GM12878 (cell line): ENCODE results near the gene HSPA12A. TPM values are rescaled to one million over a fixed set of nuclear protein-coding genes. Genes with fewer than 3 reads are reported as not detected.
"Not testable (repeated sequence)": the region's sequence is repeated elsewhere in the genome, so short reads cannot be mapped to it uniquely, and the experiment has no call there.

Source experiments
- ATAC-seq: fragments of 200-7000 bp; cut with Tn5 transposase; 3 replicates; pipeline ENCODE4 v1.9.1; 2020; ENCODE audit warnings: mild to moderate bottlenecking, moderate library complexity
- BruUV-seq: library from RNA; stranded (reverse); fragments of 400-500 nt; replicated peaks from 2 replicates; lab custom pipeline; 2021; lab: Mats Ljungman, UMichigan
- CTCF ChIA-PET: fragments of 300-600 bp; sonication (Branson Sonifier 250); formaldehyde crosslinking; extraction: SDS; loops from one replicate; lab custom pipeline; 2021; ENCODE audit warnings: inconsistent platforms; lab: Yijun Ruan, JAX
- POLR2A ChIA-PET: fragments of 350-600 bp; formaldehyde crosslinking; extraction: SDS; loops from one replicate; lab custom pipeline; 2021; ENCODE audit warnings: inconsistent platforms; lab: Charles Lee
- RAD21 ChIA-PET: fragments of 300-600 bp; sonication (Branson Sonifier 250); formaldehyde crosslinking; loops from one replicate; lab custom pipeline; 2023; ENCODE audit warnings: antibody characterized with exemption; ENCODE audit not compliant: unreplicated experiment; lab: Charles Lee
- SMC1A ChIA-PET: fragments of 300-600 bp; sonication (Branson Sonifier 250); formaldehyde crosslinking; loops from one replicate; lab custom pipeline; 2023; ENCODE audit not compliant: unreplicated experiment, uncharacterized antibody; lab: Charles Lee
- DNase-seq: peaks from one replicate; pipeline ENCODE4 v3.0.0-alpha.2; 2011; ENCODE audit warnings: low read depth, low spot score
- FAIRE-seq: peaks from 3 replicates; lab custom pipeline; 2011; peaks lifted over from hg19 to GRCh38; lab: Jason Lieb, UNC
- H2AFZ ChIP-seq: 2 replicates; pipeline ENCODE4 v1.6.0; 2011; ENCODE audit warnings: low read depth, low read length, control low read depth; ENCODE audit not compliant: control insufficient read depth
- H3K27ac ChIP-seq: 2 replicates; pipeline ENCODE4 v1.5.1; 2011; ENCODE audit warnings: control low read depth; ENCODE audit not compliant: control insufficient read depth, insufficient read depth
- H3K27me3 ChIP-seq, 2 experiments: replicated peaks in 1 of 2; 2 replicates each; pipeline versions ENCODE4 v1.6.0 to v1.6.1; 2011; ENCODE audit warnings: low read length in 1 of 2; ENCODE audit not compliant: control insufficient read depth in 2 of 2, insufficient read depth in 2 of 2
- H3K36me3 ChIP-seq, 2 experiments: 2 replicates each; pipeline ENCODE4 v1.5.1; 2011; ENCODE audit warnings: low read length in 1 of 2; ENCODE audit not compliant: control insufficient read depth in 2 of 2, insufficient read depth in 2 of 2
- H3K4me1 ChIP-seq: 2 replicates; pipeline ENCODE4 v1.6.1; 2011; ENCODE audit warnings: mild to moderate bottlenecking, low read length, moderate library complexity, mixed read lengths; ENCODE audit not compliant: control insufficient read depth, insufficient read depth
- H3K4me2 ChIP-seq: 2 replicates; pipeline ENCODE4 v1.6.0; 2011; ENCODE audit warnings: control low read depth; ENCODE audit not compliant: control insufficient read depth, insufficient read depth
- H3K4me3 ChIP-seq: fragments of 200-600 bp; sonication (generic); 2 replicates; pipeline ENCODE4 v1.5.1; 2016
- H3K79me2 ChIP-seq: 2 replicates; pipeline ENCODE4 v1.6.0; 2011; ENCODE audit warnings: low read length; ENCODE audit not compliant: control insufficient read depth, insufficient read depth
- H3K9ac ChIP-seq: 2 replicates; pipeline ENCODE4 v1.8.0; 2011; ENCODE audit warnings: low read length, control low read depth, mixed read lengths; ENCODE audit not compliant: control insufficient read depth, insufficient read depth
- H3K9me3 ChIP-seq: replicated peaks from 3 replicates; pipeline ENCODE4 v1.5.1; 2011; ENCODE audit warnings: mild to moderate bottlenecking, low read length; ENCODE audit not compliant: control insufficient read depth, insufficient read depth
- H4K20me1 ChIP-seq: 2 replicates; pipeline ENCODE4 v1.6.0; 2011; ENCODE audit not compliant: control insufficient read depth, insufficient read depth
- BCL11A ChIP-seq: IDR thresholded peaks from 2 replicates; pipeline ENCODE4 v1.6.1; 2011; ENCODE audit warnings: low read depth, low read length
- EGR1 ChIP-seq, 2 experiments: IDR thresholded peaks; 1 replicate in 1 of 2; 2 replicates in 1 of 2; pipeline ENCODE4 v1.6.1; 2011 to 2012; ENCODE audit warnings: low read depth in 2 of 2, low read length in 2 of 2, borderline replicate concordance in 1 of 2, mild to moderate bottlenecking in 1 of 2, moderate library complexity in 1 of 2
- KDM1A ChIP-seq: fragments of 200-600 bp; sonication (generic); IDR thresholded peaks from 2 replicates; pipeline ENCODE4 v1.6.1; 2016; ENCODE audit warnings: borderline replicate concordance
- KLF5 ChIP-seq: fragments of 450-650 bp; IDR thresholded peaks from 2 replicates; pipeline ENCODE4 v1.6.1; 2014; ENCODE audit warnings: mild to moderate bottlenecking; ENCODE audit not compliant: partially characterized antibody
- MTA2 ChIP-seq: fragments of 450-650 bp; IDR thresholded peaks from 2 replicates; pipeline ENCODE4 v1.6.1; 2016; ENCODE audit warnings: low read depth, mild to moderate bottlenecking, moderate library complexity
- NBN ChIP-seq: fragments of 450-650 bp; IDR thresholded peaks from 2 replicates; pipeline ENCODE4 v1.6.1; 2016
- POU2F2 ChIP-seq: IDR thresholded peaks from 3 replicates; pipeline ENCODE4 v1.6.1; 2011; ENCODE audit warnings: low read depth, mild to moderate bottlenecking, low read length, borderline replicate concordance
- RAD21 ChIP-seq: IDR thresholded peaks from 2 replicates; pipeline ENCODE4 v1.6.1; 2011; ENCODE audit warnings: mild to moderate bottlenecking, low read depth, low read length, moderate library complexity; ENCODE audit not compliant: insufficient read depth
- RFX5 ChIP-seq: IDR thresholded peaks from 2 replicates; pipeline ENCODE4 v1.6.1; 2011; ENCODE audit warnings: low read depth, low read length, improper control_type of control experiment
- RUNX3 ChIP-seq: IDR thresholded peaks from 2 replicates; pipeline ENCODE4 v1.6.1; 2012; ENCODE audit warnings: low read length, inconsistent platforms
- SREBF1 ChIP-seq: IDR thresholded peaks from 2 replicates; pipeline ENCODE4 v1.6.1; 2012; ENCODE audit warnings: mild to moderate bottlenecking, low read length
- WGBS: methylation state at CpG from one replicate; pipeline ENCODE4 v1.1.6; 2016; ENCODE audit warnings: low lambda C conversion rate; ENCODE audit not compliant: insufficient replicate concordance, insufficient coverage; ENCODE audit errors: missing lambda C conversion rate; 5-methylcytosine and 5-hydroxymethylcytosine counted together
- in situ Hi-C: fragments of 300-500 bp; cut with MboI; formaldehyde crosslinking; loops from 9 replicates; pipeline ENCODE4 v1.14.3; 2018; ENCODE audit warnings: mixed read lengths
- intact Hi-C: fragments of 100-400 bp; cut with micrococcal nuclease; formaldehyde crosslinking; loops from one replicate; pipeline ENCODE4 v1.14.2; 2022; ENCODE audit not compliant: unreplicated experiment
- polyA plus RNA-seq, 11 experiments: library from polyadenylated mRNA; depleted of rRNA in 4 of 11; unstranded in 6 of 11; stranded (reverse) in 5 of 11; fragments of >200 nt; fragmentation: Nextera tagmentation in 4 of 11; fragmentation: Illumina TruSeq in 1 of 11; extraction: Ambion mirVana in 4 of 11; extraction: Trizol in 1 of 11; gene quantifications; 1 replicate in 1 of 11; 2 replicates in 10 of 11; pipeline versions ENCODE4 v1.2.1 to v1.2.3, GENCODE V29; 2011 to 2016; ENCODE audit warnings: inconsistent platforms in 2 of 11, missing spikeins in 2 of 11, low read depth in 1 of 11
- total RNA-seq, 4 experiments: library from RNA; depleted of rRNA in 3 of 4; stranded (reverse); fragments of >200 nt in 3 of 4; fragmentation: Illumina TruSeq in 1 of 4; extraction: Trizol in 1 of 4; gene quantifications; 2 replicates each; pipeline versions ENCODE4 v1.2.1 to v1.2.3, GENCODE V29; 2013 to 2021
- TF ChIP-seq, protein P1 (sequence below): IDR thresholded peaks from 2 replicates; pipeline ENCODE4 v1.6.1; 2011; ENCODE audit warnings: low read depth, low read length, improper control_type of control experiment, borderline replicate concordance
- TF ChIP-seq, protein P2 (sequence below): fragments of 450-650 bp; IDR thresholded peaks from 2 replicates; pipeline ENCODE4 v1.6.1; 2016; ENCODE audit warnings: mild to moderate bottlenecking
- TF ChIP-seq, protein P3 (sequence below): fragments of 150-350 bp; IDR thresholded peaks from 2 replicates; pipeline ENCODE4 v1.6.1; 2014; ENCODE audit warnings: mild to moderate bottlenecking, low read depth, low read length
- TF ChIP-seq, protein P4 (sequence below): fragments of 450-650 bp; IDR thresholded peaks from 2 replicates; pipeline ENCODE4 v1.6.1; 2014; ENCODE audit warnings: mild to moderate bottlenecking

HSPA12A gene
- total and polyA plus RNA-seq, 10 of the 15 experiments (the other 5 are each of a cell fraction or from before 2014, with no cell fraction given): 0.90 to 20.2 (median 2.8) TPM

DNA sequence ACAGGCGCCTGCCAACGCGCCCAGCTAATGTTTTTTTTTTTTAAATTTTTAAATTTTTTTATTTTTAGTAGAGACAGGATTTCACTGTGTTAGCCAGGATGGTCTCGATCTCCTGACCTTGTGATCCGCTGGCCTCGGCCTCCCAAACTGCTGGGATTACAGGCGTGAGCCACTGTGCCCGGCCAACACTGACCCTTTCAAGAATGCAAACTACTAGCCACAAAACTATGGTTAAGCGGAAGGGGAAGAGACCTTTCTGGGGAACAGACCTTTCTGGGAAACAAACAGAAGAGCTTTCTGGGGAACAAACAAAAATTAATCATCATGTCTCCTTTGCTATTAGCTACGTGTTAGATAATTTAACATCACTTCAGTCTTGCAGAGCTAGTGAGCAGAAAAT, 30.6 kb downstream of the HSPA12A start:
- H3K9me3 ChIP-seq, BruUV-seq, H3K4me2 ChIP-seq, H3K4me1 ChIP-seq, H3K27ac ChIP-seq, POLR2A ChIA-PET, DNase-seq, H3K27me3 ChIP-seq, RAD21 ChIA-PET, in situ Hi-C loops, H3K36me3 ChIP-seq, H4K20me1 ChIP-seq, SMC1A ChIA-PET, intact Hi-C loops, H3K9ac ChIP-seq, FAIRE-seq, ATAC-seq, H3K79me2 ChIP-seq, H3K4me3 ChIP-seq, H2AFZ ChIP-seq: not testable (repeated sequence)
- 27% methylated on average over 10 of the region's 10 CpGs for WGBS
- CTCF ChIA-PET: interaction anchor here (1.1 kb wide), 1 partner anchor 456 kb away, joined by 3 read pairs; no protein-coding TSS in a partner anchor

DNA sequence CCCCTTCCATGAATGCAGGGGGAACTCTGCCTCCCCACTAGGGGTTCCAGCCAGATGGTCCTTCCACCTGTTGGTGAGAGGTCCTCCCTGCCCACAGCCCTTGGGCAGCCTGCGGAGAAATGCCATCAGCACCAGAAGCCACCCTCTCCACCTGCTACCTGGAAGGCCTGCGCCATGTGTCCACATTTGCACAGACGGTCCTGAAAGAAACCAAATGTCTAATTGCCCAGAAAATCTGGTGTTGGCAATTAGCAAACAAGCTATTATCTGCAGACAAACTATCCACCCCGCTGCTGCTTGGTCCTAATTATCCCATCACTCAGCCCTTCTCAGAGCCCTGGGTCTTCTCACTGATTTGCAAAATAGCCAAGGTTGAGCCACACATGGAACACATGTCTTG, 32.3 kb downstream of the HSPA12A start:
- WGBS: 57% methylated on average over 4 of the region's 4 CpGs
- intact Hi-C loops: no loop called here
- H3K79me2 ChIP-seq: no peaks in the 10 kb centered on the region
- TF ChIP-seq KDM1A (no peak), POU2F2 (no peak), BCL11A (no peak), KLF5 (no peak), NBN (no peak), MTA2 (no peak), RUNX3 (no peak), SREBF1 (no peak), EGR1 (IDR thresholded peaks at IDR 0.05; ENCODE audit: borderline replicate concordance in 1 of 2, low read depth in 2 of 2, low read length in 2 of 2) (no peak), RAD21 (no peak), RFX5 (no peak)
- TF ChIP-seq, protein P1, sequence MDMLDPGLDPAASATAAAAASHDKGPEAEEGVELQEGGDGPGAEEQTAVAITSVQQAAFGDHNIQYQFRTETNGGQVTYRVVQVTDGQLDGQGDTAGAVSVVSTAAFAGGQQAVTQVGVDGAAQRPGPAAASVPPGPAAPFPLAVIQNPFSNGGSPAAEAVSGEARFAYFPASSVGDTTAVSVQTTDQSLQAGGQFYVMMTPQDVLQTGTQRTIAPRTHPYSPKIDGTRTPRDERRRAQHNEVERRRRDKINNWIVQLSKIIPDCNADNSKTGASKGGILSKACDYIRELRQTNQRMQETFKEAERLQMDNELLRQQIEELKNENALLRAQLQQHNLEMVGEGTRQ: no peak
- TF ChIP-seq, protein P2, sequence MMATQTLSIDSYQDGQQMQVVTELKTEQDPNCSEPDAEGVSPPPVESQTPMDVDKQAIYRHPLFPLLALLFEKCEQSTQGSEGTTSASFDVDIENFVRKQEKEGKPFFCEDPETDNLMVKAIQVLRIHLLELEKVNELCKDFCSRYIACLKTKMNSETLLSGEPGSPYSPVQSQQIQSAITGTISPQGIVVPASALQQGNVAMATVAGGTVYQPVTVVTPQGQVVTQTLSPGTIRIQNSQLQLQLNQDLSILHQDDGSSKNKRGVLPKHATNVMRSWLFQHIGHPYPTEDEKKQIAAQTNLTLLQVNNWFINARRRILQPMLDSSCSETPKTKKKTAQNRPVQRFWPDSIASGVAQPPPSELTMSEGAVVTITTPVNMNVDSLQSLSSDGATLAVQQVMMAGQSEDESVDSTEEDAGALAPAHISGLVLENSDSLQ: no peak
- TF ChIP-seq, protein P3, sequence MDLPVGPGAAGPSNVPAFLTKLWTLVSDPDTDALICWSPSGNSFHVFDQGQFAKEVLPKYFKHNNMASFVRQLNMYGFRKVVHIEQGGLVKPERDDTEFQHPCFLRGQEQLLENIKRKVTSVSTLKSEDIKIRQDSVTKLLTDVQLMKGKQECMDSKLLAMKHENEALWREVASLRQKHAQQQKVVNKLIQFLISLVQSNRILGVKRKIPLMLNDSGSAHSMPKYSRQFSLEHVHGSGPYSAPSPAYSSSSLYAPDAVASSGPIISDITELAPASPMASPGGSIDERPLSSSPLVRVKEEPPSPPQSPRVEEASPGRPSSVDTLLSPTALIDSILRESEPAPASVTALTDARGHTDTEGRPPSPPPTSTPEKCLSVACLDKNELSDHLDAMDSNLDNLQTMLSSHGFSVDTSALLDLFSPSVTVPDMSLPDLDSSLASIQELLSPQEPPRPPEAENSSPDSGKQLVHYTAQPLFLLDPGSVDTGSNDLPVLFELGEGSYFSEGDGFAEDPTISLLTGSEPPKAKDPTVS: no peak
- TF ChIP-seq, protein P4, sequence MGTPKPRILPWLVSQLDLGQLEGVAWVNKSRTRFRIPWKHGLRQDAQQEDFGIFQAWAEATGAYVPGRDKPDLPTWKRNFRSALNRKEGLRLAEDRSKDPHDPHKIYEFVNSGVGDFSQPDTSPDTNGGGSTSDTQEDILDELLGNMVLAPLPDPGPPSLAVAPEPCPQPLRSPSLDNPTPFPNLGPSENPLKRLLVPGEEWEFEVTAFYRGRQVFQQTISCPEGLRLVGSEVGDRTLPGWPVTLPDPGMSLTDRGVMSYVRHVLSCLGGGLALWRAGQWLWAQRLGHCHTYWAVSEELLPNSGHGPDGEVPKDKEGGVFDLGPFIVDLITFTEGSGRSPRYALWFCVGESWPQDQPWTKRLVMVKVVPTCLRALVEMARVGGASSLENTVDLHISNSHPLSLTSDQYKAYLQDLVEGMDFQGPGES: no peak

More for the DNA sequence above, 32.3 kb downstream of the HSPA12A start:
- ChIA-PET POLR2A (no interaction called here), RAD21 (no interaction called here), CTCF (no interaction called here), SMC1A (no interaction called here)
- no peaks in the 10 kb centered on the region for H3K36me3 ChIP-seq
- no peaks in the 10 kb centered on the region for H3K9me3 ChIP-seq
- no peaks in the 10 kb centered on the region for H3K4me1 ChIP-seq
- no peaks in the 10 kb centered on the region for H4K20me1 ChIP-seq
- no peak overlapping the region for H2AFZ ChIP-seq
- in situ Hi-C loops: no loop called here
- BruUV-seq: no TSS peak
- ATAC-seq: no peak
- no peak for FAIRE-seq
- H3K4me2 ChIP-seq: no peak overlapping the region
- H3K27me3 ChIP-seq: no peaks in the 10 kb centered on the region; a peak in 1 of 4 replicates
- H3K27ac ChIP-seq: no peak overlapping the region
- H3K9ac ChIP-seq: no peak overlapping the region
- no peak for DNase-seq
- no peak overlapping the region for H3K4me3 ChIP-seq
